Measurements from ENCODE around the gene NUDT5.

NUDT5 gene

DNA sequence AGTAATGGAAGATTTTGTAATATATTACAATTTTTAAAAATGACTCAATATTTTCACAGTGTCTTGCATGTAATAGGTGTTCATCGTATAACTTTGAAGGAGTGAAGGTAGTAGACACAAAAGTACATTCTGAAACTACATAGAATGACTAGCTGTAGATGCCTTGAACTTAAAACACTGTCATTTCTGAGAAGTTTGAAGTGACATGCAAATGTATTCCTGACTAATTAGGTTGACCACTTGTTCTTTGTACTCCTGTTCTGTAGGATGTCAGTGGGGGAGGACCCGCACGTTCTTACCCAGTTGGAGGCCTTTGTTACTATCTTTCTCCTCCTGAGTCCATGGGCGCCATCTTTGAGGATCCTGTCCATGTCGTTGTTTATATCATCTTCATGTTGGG, 35.0 kb downstream of the NUDT5 start:
- no peak for DNase-seq

GRCh38 chr10:12158111-12158510, 37.6 kb downstream of the NUDT5 start:
- DNase-seq = no peak

- DNase-seq = no peak
Observed at GRCh38 chr10:12156367-12157123, 39.1 kb downstream of the NUDT5 start.

GRCh38 chr10:12154516-12154915, 41.2 kb downstream of the NUDT5 start:
- DNase-seq = no peak

DNA sequence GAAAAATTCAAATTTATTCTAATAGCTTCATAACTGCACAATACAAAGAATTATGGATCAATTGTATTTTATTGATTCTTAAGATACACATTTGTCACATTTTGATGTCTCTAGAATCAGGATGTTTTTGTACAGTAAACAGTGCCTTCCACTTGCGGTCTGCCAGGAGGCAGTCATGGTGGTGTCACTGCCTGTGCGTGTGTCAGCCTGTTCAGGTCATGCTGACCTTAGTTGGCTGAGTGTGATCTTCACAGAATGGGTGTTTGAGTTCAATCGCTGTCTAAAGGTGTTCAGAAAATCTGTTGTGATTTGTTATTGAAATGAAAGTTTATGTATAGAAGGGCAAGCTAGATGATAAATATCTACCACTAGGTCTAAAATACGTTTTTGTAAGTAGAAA, 45.5 kb downstream of the NUDT5 start:
- DNase-seq = no peak

DNA sequence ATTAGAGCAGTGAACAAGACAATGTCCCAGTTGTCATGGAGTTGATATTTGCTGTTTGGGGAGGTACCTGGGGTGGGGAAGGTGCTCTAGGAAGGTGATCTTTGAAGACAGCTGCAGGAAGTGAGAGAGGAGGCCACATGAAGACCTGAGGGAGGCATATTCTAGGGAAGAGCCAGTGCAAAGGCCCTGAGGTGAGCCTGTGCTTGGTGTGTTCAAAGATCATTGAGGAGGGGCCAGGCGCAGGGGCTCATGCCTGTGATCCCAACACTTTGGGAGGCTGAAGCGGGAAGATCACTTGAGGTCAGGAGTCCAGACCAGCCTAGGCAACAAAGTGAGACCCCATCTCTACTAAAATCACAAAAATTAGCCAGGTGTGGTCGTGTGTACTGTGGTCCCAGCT, 51.2 kb downstream of the NUDT5 start:
- DNase-seq = no peak

GRCh38 chr10:12140038-12140437, 55.7 kb downstream of the NUDT5 start:
- DNase-seq = no peak

GRCh38 chr10:12135631-12136030, 60.1 kb downstream of the NUDT5 start:
- DNase-seq = no peak

GRCh38 chr10:12130237-12130872, 65.3 kb downstream of the NUDT5 start:
- DNase-seq = no peak

GRCh38 chr10:12129222-12130111, 66.2 kb downstream of the NUDT5 start, which contains the start of gene SEC61A2:
TSS of gene SEC61A2 (plus strand) at chr10:12129677. CDS start at chr10:12129788, 111 bp downstream.
- peak; percentile 97 for DNase-seq

GRCh38 chr10:12121673-12122072, 74.0 kb downstream of the NUDT5 start:
- DNase-seq = no peak
